ENCODE data around the gene FCGR3A.

FCGR3A gene

DNA sequence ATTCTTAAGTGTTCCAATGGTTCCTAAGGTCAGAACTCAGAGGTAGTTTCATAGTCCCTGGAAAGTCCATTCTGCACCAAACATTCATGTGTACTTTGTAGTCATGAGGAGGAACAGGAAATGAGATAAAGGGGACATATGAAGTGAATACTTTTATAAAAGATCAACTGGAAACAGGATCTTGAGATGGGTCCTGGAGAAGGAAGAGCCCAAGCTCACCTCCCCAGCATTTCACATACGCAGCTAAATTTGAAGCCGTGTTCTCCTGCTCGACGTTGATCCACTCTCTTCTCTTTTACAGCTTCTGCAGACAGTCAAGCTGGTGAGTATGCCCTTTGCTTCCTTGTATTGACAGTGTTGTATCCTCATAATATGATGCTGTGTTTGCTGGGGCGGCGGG is 43.9 kb downstream of the FCGR3A start:
- Histone ChIP-seq H3K4me2 (ENCODE audit: low read length) (no peak overlapping the region), H3K36me3 (ENCODE audit: control insufficient read depth, insufficient read depth, low read length) (no peaks in the 10 kb centered on the region), H3K79me2 (no peaks in the 10 kb centered on the region), H2AFZ (no peak overlapping the region), H3K27ac (no peak overlapping the region), H3K4me1 (no peaks in the 10 kb centered on the region), H3K9me3 (ENCODE audit: control insufficient read depth, low read length) (no peaks in the 10 kb centered on the region), H3K4me3 (ENCODE audit: low read depth, low read length) (no peak overlapping the region), H3K27me3 (ENCODE audit: control insufficient read depth, insufficient read depth, low read length) (no peaks in the 10 kb centered on the region), H3K9ac (no peak overlapping the region)
- TF ChIP-seq, protein P1, sequence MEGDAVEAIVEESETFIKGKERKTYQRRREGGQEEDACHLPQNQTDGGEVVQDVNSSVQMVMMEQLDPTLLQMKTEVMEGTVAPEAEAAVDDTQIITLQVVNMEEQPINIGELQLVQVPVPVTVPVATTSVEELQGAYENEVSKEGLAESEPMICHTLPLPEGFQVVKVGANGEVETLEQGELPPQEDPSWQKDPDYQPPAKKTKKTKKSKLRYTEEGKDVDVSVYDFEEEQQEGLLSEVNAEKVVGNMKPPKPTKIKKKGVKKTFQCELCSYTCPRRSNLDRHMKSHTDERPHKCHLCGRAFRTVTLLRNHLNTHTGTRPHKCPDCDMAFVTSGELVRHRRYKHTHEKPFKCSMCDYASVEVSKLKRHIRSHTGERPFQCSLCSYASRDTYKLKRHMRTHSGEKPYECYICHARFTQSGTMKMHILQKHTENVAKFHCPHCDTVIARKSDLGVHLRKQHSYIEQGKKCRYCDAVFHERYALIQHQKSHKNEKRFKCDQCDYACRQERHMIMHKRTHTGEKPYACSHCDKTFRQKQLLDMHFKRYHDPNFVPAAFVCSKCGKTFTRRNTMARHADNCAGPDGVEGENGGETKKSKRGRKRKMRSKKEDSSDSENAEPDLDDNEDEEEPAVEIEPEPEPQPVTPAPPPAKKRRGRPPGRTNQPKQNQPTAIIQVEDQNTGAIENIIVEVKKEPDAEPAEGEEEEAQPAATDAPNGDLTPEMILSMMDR (IDR thresholded peaks at IDR 0.05), result no peak

DNA sequence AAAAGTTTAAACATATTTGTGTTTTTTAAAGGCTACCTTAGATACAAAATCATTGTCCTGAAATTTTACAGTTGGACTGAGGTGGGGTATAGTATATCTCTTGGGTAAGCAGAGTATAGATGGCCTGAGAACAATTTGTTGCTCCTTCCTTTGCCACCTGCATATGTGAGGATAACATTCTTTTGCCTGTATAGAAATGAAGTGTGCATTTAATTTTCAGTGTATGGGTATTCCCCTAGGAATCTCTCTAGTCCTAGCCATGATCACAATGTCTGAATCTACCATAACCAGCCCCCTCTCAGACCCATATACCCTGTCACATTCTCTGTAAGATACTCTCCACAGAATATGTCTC is 46.2 kb downstream of the FCGR3A start:
- TF ChIP-seq, protein P1 (IDR thresholded peaks at IDR 0.05), result no peak
- no peaks in the 10 kb centered on the region for H3K27me3 ChIP-seq (ENCODE audit: control insufficient read depth, insufficient read depth, low read length)

DNA sequence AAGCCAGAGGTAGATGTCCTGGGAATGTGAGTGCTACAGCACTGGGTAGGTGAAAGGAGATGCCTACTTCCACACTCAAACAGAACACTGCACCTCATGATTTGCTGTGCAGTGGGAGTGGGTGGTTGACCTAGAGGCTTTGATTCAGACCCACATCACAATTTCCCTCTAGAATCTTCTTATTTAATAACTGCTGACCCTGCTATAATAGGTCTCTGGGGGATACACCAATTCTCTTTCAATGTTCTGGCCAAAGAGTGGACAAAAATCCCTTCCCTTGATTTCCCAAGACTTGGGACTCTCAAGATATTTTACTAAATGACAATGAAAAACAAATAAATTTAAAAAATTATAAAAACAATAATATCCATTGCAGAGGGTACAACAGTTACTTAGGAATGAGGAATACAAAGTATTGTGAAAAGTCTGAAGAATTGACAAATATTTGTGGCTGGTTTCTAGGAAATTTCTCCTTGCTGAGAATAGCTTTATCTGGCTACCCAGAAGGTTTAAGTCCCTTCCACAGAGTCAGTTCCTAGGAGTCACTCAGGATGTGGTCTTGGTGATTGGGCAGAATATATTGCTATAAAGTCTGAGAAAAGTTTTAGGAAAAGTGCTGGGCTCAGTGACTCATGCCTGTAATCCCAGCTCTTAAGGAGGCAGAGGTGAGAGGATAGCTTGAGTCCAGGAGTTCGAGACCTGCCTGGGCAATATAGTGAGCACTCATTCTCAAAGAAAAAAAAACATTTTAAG is 46.8 kb downstream of the FCGR3A start:
- H3K4me2 ChIP-seq (ENCODE audit: low read length), result no peak overlapping the region
- H3K4me1 ChIP-seq, result no peaks in the 10 kb centered on the region
- no peaks in the 10 kb centered on the region for H3K36me3 ChIP-seq (ENCODE audit: control insufficient read depth, insufficient read depth, low read length)
- TF ChIP-seq, protein P1 (IDR thresholded peaks at IDR 0.05), result no peak
- no peaks in the 10 kb centered on the region for H3K27me3 ChIP-seq (ENCODE audit: control insufficient read depth, insufficient read depth, low read length)
- H2AFZ ChIP-seq, result no peak overlapping the region
- no peak overlapping the region for H3K27ac ChIP-seq
- no peak overlapping the region for H3K9ac ChIP-seq
- H3K9me3 ChIP-seq (ENCODE audit: control insufficient read depth, low read length), result no peaks in the 10 kb centered on the region
- H3K79me2 ChIP-seq, result no peaks in the 10 kb centered on the region
- H3K4me3 ChIP-seq (ENCODE audit: low read depth, low read length), result no peak overlapping the region

More for the DNA sequence above, 46.2 kb downstream of the FCGR3A start:
- no peak overlapping the region for H3K4me2 ChIP-seq (ENCODE audit: low read length)
- no peaks in the 10 kb centered on the region for H3K4me1 ChIP-seq
- H3K9ac ChIP-seq, result no peak overlapping the region
- no peak overlapping the region for H3K27ac ChIP-seq
- no peak overlapping the region for H3K4me3 ChIP-seq (ENCODE audit: low read depth, low read length)
- H3K79me2 ChIP-seq, result no peaks in the 10 kb centered on the region
- no peaks in the 10 kb centered on the region for H3K9me3 ChIP-seq (ENCODE audit: control insufficient read depth, low read length)
- H2AFZ ChIP-seq, result no peak overlapping the region
- H3K36me3 ChIP-seq (ENCODE audit: control insufficient read depth, insufficient read depth, low read length), result no peaks in the 10 kb centered on the region

DNA sequence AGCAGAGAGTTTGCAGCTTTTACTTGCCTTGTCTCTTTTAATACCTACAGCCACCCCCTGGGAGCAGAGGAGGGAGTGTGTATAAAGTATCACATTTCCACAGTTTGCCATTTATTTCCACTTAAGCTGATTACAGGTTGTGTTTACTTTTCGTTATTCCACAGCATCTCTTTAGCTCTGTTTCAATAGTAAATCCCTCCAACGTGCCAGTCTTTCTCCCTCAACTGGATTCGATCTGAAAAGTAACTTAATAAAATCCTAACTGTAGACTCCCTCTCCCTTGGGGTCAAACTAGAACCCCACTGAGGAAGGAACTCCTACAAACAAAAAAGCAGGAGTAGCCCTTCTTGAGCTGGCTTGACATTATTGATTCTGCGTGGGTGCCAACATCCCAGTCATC is 47.4 kb downstream of the FCGR3A start:
- H3K4me3 ChIP-seq (ENCODE audit: low read depth, low read length), result no peak overlapping the region
- no peaks in the 10 kb centered on the region for H3K4me1 ChIP-seq
- H3K9ac ChIP-seq, result no peak overlapping the region
- H2AFZ ChIP-seq, result no peak overlapping the region
- H3K9me3 ChIP-seq (ENCODE audit: control insufficient read depth, low read length), result no peaks in the 10 kb centered on the region
- no peaks in the 10 kb centered on the region for H3K36me3 ChIP-seq (ENCODE audit: control insufficient read depth, insufficient read depth, low read length)
- no peaks in the 10 kb centered on the region for H3K79me2 ChIP-seq
- H3K27ac ChIP-seq, result no peak overlapping the region
- no peak overlapping the region for H3K4me2 ChIP-seq (ENCODE audit: low read length)
- TF ChIP-seq, protein P1 (IDR thresholded peaks at IDR 0.05), result no peak
- H3K27me3 ChIP-seq (ENCODE audit: control insufficient read depth, insufficient read depth, low read length), result no peaks in the 10 kb centered on the region

DNA sequence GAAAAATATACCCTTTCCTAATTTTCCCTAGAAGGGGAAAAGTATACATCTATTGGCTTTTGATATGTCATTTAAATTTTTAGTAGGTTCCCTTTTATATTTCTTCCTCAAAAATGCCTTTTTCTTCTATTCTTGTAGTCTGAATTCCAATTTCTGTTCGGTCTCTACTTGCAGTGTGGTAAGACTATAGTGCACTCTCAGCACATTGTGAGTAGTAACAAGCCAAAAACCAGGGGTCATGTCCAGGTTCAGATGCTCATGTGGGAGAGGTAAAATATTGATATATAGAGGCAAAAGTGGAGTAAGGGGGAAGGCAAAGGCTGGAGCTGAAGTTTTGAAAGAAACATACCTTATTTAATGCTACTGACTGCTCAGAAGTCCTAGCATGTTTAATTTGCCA is 48.4 kb downstream of the FCGR3A start:
- H3K27ac ChIP-seq, result no peak overlapping the region
- H3K9ac ChIP-seq, result no peak overlapping the region
- H3K79me2 ChIP-seq, result no peaks in the 10 kb centered on the region
- H3K4me1 ChIP-seq, result no peaks in the 10 kb centered on the region
- H3K9me3 ChIP-seq (ENCODE audit: control insufficient read depth, low read length), result no peaks in the 10 kb centered on the region
- no peak overlapping the region for H2AFZ ChIP-seq
- no peak overlapping the region for H3K4me3 ChIP-seq (ENCODE audit: low read depth, low read length)
- H3K27me3 ChIP-seq (ENCODE audit: control insufficient read depth, insufficient read depth, low read length), result no peaks in the 10 kb centered on the region
- H3K36me3 ChIP-seq (ENCODE audit: control insufficient read depth, insufficient read depth, low read length), result no peaks in the 10 kb centered on the region
- TF ChIP-seq, protein P1 (IDR thresholded peaks at IDR 0.05), result no peak
- no peak overlapping the region for H3K4me2 ChIP-seq (ENCODE audit: low read length)
